Tibial nerve (tissue), 4 donors: ENCODE data around the gene CFAP161. TPM values are rescaled to one million over a fixed set of nuclear protein-coding genes. Genes with fewer than 3 reads are reported as not detected.

Experiments used
- DNase-seq, 2 donors: peaks; one replicate each; pipeline ENCODE4 v3.0.0-alpha.2; 2019; ENCODE audit warnings: low spot score in 2 of 2
- H3K27ac ChIP-seq, 4 donors: fragments of 200-600 bp; sonication (generic) in 3 of 4; one replicate each; pipeline ENCODE4 v1.5.1; 2017 to 2019; ENCODE audit warnings: mild to moderate bottlenecking in 1 of 4
- H3K27me3 ChIP-seq, 2 donors: fragments of 200-600 bp; sonication (generic) in 1 of 2; one replicate each; pipeline versions ENCODE4 v1.5.1 to v1.6.0; 2017 to 2019
- H3K36me3 ChIP-seq, 3 donors: fragments of 200-600 bp; sonication (generic); one replicate each; pipeline ENCODE4 v1.5.1; 2018 to 2019
- H3K4me1 ChIP-seq, 4 donors: fragments of 200-600 bp; sonication (generic) in 3 of 4; one replicate each; pipeline ENCODE4 v1.5.1; 2017 to 2019
- H3K4me3 ChIP-seq, 4 donors: fragments of 200-600 bp; sonication (generic) in 3 of 4; one replicate each; pipeline ENCODE4 v1.5.1; 2017 to 2019; ENCODE audit warnings: mild to moderate bottlenecking in 1 of 4, moderate library complexity in 1 of 4
- H3K9me3 ChIP-seq, 4 donors: fragments of 200-600 bp; sonication (generic) in 3 of 4; one replicate each; pipeline ENCODE4 v1.5.1; 2017 to 2019
- EP300 ChIP-seq, 2 donors: sonication (generic); formaldehyde crosslinking; IDR thresholded peaks; one replicate each; pipeline ENCODE4 v1.6.1; 2017; ENCODE audit warnings: antibody characterized with exemption in 2 of 2, mild to moderate bottlenecking in 1 of 2
- POLR2A ChIP-seq, 2 donors: fragments of 450-650 bp; IDR thresholded peaks; one replicate each; pipeline ENCODE4 v1.6.1; 2017; ENCODE audit warnings: antibody characterized with exemption in 2 of 2, mild to moderate bottlenecking in 2 of 2, moderate library complexity in 2 of 2
- whole genome bisulfite sequencing, 2 donors: methylation state at CpG; one replicate each; pipeline ENCODE4 v1.1.5; 2018; 5-methylcytosine and 5-hydroxymethylcytosine counted together
- total RNA-seq, 4 donors: library from RNA; depleted of rRNA; stranded (reverse); fragments of >200 nt; gene quantifications; one replicate each; pipeline ENCODE4 v1.1.0, GENCODE V29; 2016
- TF ChIP-seq, protein P1 (sequence below), 5 experiments: fragments of 200-600 bp in 3 of 5; fragments of 450-650 bp in 2 of 5; sonication (generic) in 3 of 5; IDR thresholded peaks; one replicate each; pipeline ENCODE4 v1.5.1; 2016 to 2019; ENCODE audit warnings: antibody characterized with exemption in 5 of 5, mild to moderate bottlenecking in 3 of 5, moderate library complexity in 2 of 5

CFAP161 gene
- total RNA-seq, 4 donors from 2014 or later: 0.39 to 0.90 (median 0.63) TPM; not detected in 1

DNA sequence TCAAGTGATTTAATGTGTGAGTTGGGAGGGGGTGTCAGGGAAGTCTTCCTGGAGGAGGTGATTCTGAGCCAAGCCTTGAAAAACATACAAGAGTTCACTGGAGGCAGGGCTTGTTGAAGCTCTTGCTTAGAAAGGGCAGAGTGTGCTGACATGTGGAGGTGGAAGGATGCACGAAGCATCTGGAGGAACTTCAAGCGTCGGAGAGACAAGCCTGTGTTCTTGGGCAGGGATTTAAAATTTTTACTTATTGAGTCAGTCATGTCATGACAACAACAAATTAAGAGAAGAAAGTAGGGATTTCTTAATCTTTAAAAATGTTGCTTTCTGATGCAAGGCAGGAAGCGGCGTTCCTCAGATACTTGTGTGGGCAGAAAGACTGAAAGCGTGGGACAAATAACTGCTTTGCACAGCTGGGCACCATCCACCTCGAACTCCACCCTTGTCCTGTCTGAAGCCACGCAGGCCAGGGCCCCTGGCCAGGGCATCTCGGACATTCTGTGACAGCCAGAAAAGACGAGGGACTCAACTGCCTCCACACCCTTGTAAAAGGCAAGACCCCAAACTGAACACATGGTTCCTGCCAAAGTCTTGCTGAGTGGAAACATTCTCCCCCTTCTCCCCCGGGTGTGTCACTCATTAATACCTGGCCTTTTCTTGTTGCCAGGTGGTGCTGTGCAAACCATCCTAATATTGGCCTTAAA, 55.7 kb downstream of the CFAP161 start:
- no peak overlapping the region for H3K4me3 ChIP-seq
- TF ChIP-seq POLR2A (IDR thresholded peaks at IDR 0.05) (no peak), EP300 (IDR thresholded peaks at IDR 0.05) (peak in 1 of 2 donors; percentile 87)
- TF ChIP-seq, protein P1, sequence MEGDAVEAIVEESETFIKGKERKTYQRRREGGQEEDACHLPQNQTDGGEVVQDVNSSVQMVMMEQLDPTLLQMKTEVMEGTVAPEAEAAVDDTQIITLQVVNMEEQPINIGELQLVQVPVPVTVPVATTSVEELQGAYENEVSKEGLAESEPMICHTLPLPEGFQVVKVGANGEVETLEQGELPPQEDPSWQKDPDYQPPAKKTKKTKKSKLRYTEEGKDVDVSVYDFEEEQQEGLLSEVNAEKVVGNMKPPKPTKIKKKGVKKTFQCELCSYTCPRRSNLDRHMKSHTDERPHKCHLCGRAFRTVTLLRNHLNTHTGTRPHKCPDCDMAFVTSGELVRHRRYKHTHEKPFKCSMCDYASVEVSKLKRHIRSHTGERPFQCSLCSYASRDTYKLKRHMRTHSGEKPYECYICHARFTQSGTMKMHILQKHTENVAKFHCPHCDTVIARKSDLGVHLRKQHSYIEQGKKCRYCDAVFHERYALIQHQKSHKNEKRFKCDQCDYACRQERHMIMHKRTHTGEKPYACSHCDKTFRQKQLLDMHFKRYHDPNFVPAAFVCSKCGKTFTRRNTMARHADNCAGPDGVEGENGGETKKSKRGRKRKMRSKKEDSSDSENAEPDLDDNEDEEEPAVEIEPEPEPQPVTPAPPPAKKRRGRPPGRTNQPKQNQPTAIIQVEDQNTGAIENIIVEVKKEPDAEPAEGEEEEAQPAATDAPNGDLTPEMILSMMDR (IDR thresholded peaks at IDR 0.05): no peak
- peaks cover 0 to 54% (median 13%) of the 10 kb centered on the region in 4 donors for H3K4me1 ChIP-seq
- WGBS, 2 donors: 23 to 30% methylated on average over 11 of the region's 11 CpGs
- H3K9me3 ChIP-seq: no peaks in the 10 kb centered on the region
- H3K27me3 ChIP-seq: no peaks in the 10 kb centered on the region
- DNase-seq: peak; percentile 61 to 65
- peak overlapping the region; percentile 67 to 89 (median 78) for H3K27ac ChIP-seq
- no peaks in the 10 kb centered on the region for H3K36me3 ChIP-seq

DNA sequence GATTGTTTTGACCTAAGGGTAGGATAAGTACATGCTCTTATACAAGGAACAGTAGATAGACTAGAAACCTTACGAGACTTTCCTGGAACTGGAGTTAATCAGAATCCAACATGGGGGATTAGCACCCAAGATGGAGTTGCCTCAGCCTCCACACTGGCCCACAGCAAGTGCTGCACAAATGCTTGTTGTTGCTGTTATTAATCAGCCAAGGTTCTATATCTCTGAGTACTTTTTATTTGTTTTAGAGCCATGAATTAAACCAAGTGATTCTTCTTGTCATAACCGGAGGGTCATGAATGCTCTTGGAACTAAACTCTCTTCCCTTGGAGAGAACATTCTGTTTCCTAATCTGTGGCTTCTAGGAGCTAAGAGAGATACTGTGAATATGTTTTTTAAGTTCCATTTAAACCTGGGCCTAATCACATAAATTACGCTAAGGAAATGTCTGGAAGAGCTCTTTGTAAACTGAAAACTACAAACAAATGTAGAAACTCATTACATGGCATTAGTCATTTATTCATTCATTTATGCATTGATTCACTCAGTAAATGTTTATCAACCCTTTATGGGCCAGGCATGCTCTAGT, 56.9 kb downstream of the CFAP161 start:
- Histone ChIP-seq H3K27me3 (no peaks in the 10 kb centered on the region), H3K27ac (peak overlapping the region; percentile 67 to 89 (median 78)), H3K9me3 (no peaks in the 10 kb centered on the region), H3K4me3 (no peak overlapping the region), H3K36me3 (no peaks in the 10 kb centered on the region), H3K4me1 (peaks cover 0 to 63% (median 15%) of the 10 kb centered on the region in 4 donors)
- TF ChIP-seq EP300 (IDR thresholded peaks at IDR 0.05): peak in 1 of 2 donors; percentile 21
- TF ChIP-seq, protein P1 (IDR thresholded peaks at IDR 0.05): no peak
- DNase-seq: no peak
- WGBS, 2 donors: 84 to 85% methylated on average over 3 of the region's 3 CpGs

DNA sequence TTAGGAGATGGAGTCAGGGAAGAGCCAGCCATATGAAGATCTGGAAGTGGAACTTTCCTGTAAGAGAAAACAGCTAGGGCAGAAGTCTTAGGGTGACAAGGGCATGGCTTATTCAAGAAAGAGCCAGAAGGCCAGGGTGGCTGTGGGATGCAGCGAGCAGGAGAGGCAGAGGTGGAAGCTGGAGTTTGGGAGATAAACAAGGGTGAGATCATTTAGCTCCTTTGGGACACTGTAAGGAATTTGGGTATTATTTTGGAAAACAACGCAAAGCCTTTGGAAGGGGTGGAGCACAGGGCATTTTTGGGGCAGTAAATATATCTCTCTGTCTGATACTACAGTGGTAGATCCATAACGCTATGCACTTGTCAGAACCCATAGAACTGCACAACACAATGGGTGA, 57.6 kb downstream of the CFAP161 start:
- peaks cover 0 to 61% (median 15%) of the 10 kb centered on the region in 4 donors for H3K4me1 ChIP-seq
- TF ChIP-seq EP300 (IDR thresholded peaks at IDR 0.05): no peak
- no peak for TF ChIP-seq POLR2A (IDR thresholded peaks at IDR 0.05)
- TF ChIP-seq, protein P1 (IDR thresholded peaks at IDR 0.05): no peak
- WGBS, 2 donors: 82% methylated on average over 3 of the region's 3 CpGs

DNA sequence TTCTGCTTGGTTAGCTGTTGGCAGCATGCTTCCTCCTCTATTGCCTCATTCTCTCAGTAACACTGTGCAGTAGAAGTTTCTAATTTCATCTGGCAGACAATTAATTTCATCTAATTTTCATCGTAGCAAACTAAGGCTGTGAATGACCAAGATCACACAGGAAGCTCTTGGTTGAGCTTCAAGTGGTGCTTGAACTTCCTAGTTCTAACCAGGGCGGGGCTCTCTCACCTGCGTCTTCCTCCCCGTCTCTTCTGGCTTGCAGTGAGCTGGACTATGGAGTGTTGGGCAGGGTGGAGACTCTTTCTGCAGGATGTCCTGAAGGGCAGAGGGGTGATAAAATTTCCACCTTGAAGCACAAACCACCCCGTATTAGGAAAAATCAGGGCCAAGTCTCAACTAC, 60.7 kb downstream of the CFAP161 start:
- Histone ChIP-seq H3K9me3 (no peaks in the 10 kb centered on the region), H3K4me3 (no peak overlapping the region), H3K27me3 (no peaks in the 10 kb centered on the region), H3K36me3 (no peaks in the 10 kb centered on the region), H3K27ac (peak overlapping the region in 3 of 4 donors; percentile 10 to 75 (median 32)), H3K4me1 (peaks cover 0 to 45% (median 12%) of the 10 kb centered on the region in 4 donors)
- no peak for TF ChIP-seq EP300 (IDR thresholded peaks at IDR 0.05)
- TF ChIP-seq, protein P1 (IDR thresholded peaks at IDR 0.05): no peak
- TF ChIP-seq POLR2A (IDR thresholded peaks at IDR 0.05): no peak
- WGBS, 2 donors: 75 to 76% methylated on average over 5 of the region's 5 CpGs
- DNase-seq: no peak

More for the DNA sequence above, 57.6 kb downstream of the CFAP161 start:
- H3K4me3 ChIP-seq: no peak overlapping the region
- H3K36me3 ChIP-seq: no peaks in the 10 kb centered on the region
- no peaks in the 10 kb centered on the region for H3K9me3 ChIP-seq
- no peak for DNase-seq
- H3K27ac ChIP-seq: peak overlapping the region; percentile 36 to 89 (median 66)
- no peaks in the 10 kb centered on the region for H3K27me3 ChIP-seq

GRCh38 chr15:81195339-81195864, 61.3 kb downstream of the CFAP161 start:
- Histone ChIP-seq H3K27ac (peak overlapping the region in 3 of 4 donors; percentile 10 to 75 (median 32)), H3K4me3 (no peak overlapping the region), H3K9me3 (no peaks in the 10 kb centered on the region), H3K4me1 (peaks cover 0 to 38% (median 6%) of the 10 kb centered on the region in 4 donors), H3K36me3 (no peaks in the 10 kb centered on the region), H3K27me3 (no peaks in the 10 kb centered on the region)
- TF ChIP-seq, protein P1 (IDR thresholded peaks at IDR 0.05): no peak
- TF ChIP-seq EP300 (IDR thresholded peaks at IDR 0.05): peak in 1 of 2 donors; percentile 31
- 45 to 57% methylated on average over 8 of the region's 8 CpGs for WGBS, 2 donors
- DNase-seq: no peak
